Left lung (tissue), 10 donors: ENCODE results near the gene OBSCN. TPM values are rescaled to one million over a fixed set of nuclear protein-coding genes. Genes with fewer than 3 reads are reported as not detected.

Experiments
- ATAC-seq: fragments of 200-7000 bp; cut with Tn5 transposase; one replicate; pipeline ENCODE4 v1.9.1; 2020; ENCODE audit warnings: moderate library complexity
- DNase-seq, 4 donors: peaks; one replicate each; pipeline ENCODE4 v3.0.0-alpha.2; 2013 to 2020
- H3K27ac ChIP-seq, 2 donors: fragments of 200-600 bp; sonication (generic) in 1 of 2; one replicate each; pipeline versions ENCODE4 v1.5.0 to v1.8.0; 2020 to 2021
- H3K27me3 ChIP-seq, 2 donors: fragments of 200-600 bp; sonication (generic) in 1 of 2; one replicate each; pipeline versions ENCODE4 v1.5.0 to v1.8.0; 2020 to 2021
- H3K36me3 ChIP-seq, 2 donors: fragments of 200-600 bp; sonication (generic) in 1 of 2; one replicate each; pipeline versions ENCODE4 v1.5.0 to v1.8.0; 2020 to 2021
- H3K4me1 ChIP-seq, 2 donors: fragments of 200-600 bp; one replicate each; pipeline ENCODE4 v1.8.0; 2021
- H3K4me3 ChIP-seq, 2 donors: fragments of 200-600 bp; sonication (generic) in 1 of 2; one replicate each; pipeline versions ENCODE4 v1.5.0 to v1.8.0; 2020 to 2021; ENCODE audit warnings: mild to moderate bottlenecking in 1 of 2
- H3K9me3 ChIP-seq, 2 donors: fragments of 200-600 bp; sonication (generic) in 1 of 2; one replicate each; pipeline versions ENCODE4 v1.5.0 to v1.8.0; 2020 to 2021
- CTCF ChIP-seq, 2 donors: fragments of 200-600 bp; sonication (generic) in 1 of 2; IDR thresholded peaks; one replicate each; pipeline versions ENCODE4 v1.5.0 to v1.8.0; 2021; ENCODE audit warnings: antibody characterized with exemption in 2 of 2
- intact Hi-C, 2 donors: fragments of 100-400 bp; cut with DNase I; formaldehyde crosslinking; loops; one replicate each; pipeline versions ENCODE4 v1.11.2 to v1.14.2; 2022
- polyA plus RNA-seq, 6 donors: library from polyadenylated mRNA; unstranded; fragments of 120-200 nt; gene quantifications; one replicate each; pipeline ENCODE4 v1.2.1, GENCODE V29; 2013; ENCODE audit not compliant: insufficient read length in 6 of 6
- total RNA-seq, 2 donors: library from RNA; stranded (reverse); fragmentation: NEBNext Ultra II Directional; extraction: Animal tissue kit (Norgen Biotek cat#: 25700); gene quantifications; one replicate each; pipeline ENCODE4 v1.2.1, GENCODE V29; 2021
- donor health status: DM: no; HTN: yes; CAD: no.
- donor health status: DM: no; HTN: no; CAD: no.

OBSCN gene
- total and polyA plus RNA-seq, 8 donors = 20.3 to 69.5 (median 47.5) TPM

- Histone ChIP-seq H3K36me3 (peaks cover 0 to 42% of the 10 kb centered on the region in 2 donors), H3K27ac (no peak overlapping the region), H3K4me1 (peaks cover 23 to 45% of the 10 kb centered on the region in 2 donors), H3K9me3 (no peaks in the 10 kb centered on the region), H3K27me3 (no peaks in the 10 kb centered on the region), H3K4me3 (no peak overlapping the region)
- DNase-seq (peak in 2 of 4 donors; percentile 25), ATAC-seq (no peak)
- TF ChIP-seq CTCF (IDR thresholded peaks at IDR 0.05) = no peak
- intact Hi-C loops = no loop called here
Measured at GRCh38 chr1:228404107-228404720, 196.4 kb downstream of the OBSCN start.

GRCh38 chr1:228405200-228405978 is 197.5 kb downstream of the OBSCN start:
- no peak for ATAC-seq
- H3K4me3 ChIP-seq = peak overlapping the region; percentile 95 to 99
- intact Hi-C loops = no loop called here
- no peaks in the 10 kb centered on the region for H3K9me3 ChIP-seq
- no peak for TF ChIP-seq CTCF (IDR thresholded peaks at IDR 0.05)
- H3K27ac ChIP-seq = no peak overlapping the region
- peaks cover 23 to 45% of the 10 kb centered on the region in 2 donors for H3K4me1 ChIP-seq
- H3K36me3 ChIP-seq = peaks cover 0 to 35% of the 10 kb centered on the region in 2 donors
- DNase-seq = peak in 2 of 4 donors; percentile 25 to 32
- no peaks in the 10 kb centered on the region for H3K27me3 ChIP-seq

GRCh38 chr1:228405979-228406228 is 198.1 kb downstream of the OBSCN start:
- Histone ChIP-seq H3K9me3 (no peaks in the 10 kb centered on the region), H3K27me3 (no peaks in the 10 kb centered on the region), H3K36me3 (peaks cover 0 to 35% of the 10 kb centered on the region in 2 donors), H3K27ac (peak overlapping the region in 1 of 2 donors; percentile 93), H3K4me1 (peaks cover 23 to 45% of the 10 kb centered on the region in 2 donors), H3K4me3 (peak overlapping the region; percentile 95 to 99)
- TF ChIP-seq CTCF (IDR thresholded peaks at IDR 0.05) = no peak
- ATAC-seq (peak; percentile 38), DNase-seq (no peak)
- intact Hi-C loops = no loop called here

- H3K4me3 ChIP-seq = peak overlapping the region; percentile 95 to 99
- H3K27me3 ChIP-seq = no peaks in the 10 kb centered on the region
- peaks cover 0 to 24% of the 10 kb centered on the region in 2 donors for H3K36me3 ChIP-seq
- no peaks in the 10 kb centered on the region for H3K9me3 ChIP-seq
- peak overlapping the region in 1 of 2 donors; percentile 93 for H3K27ac ChIP-seq
- peaks cover 23 to 45% of the 10 kb centered on the region in 2 donors for H3K4me1 ChIP-seq
- ATAC-seq = no peak
- TF ChIP-seq CTCF (IDR thresholded peaks at IDR 0.05) = no peak
- DNase-seq = peak in 1 of 4 donors; percentile 28
- intact Hi-C loops = no loop called here
Measured at GRCh38 chr1:228407106-228408040, 199.5 kb downstream of the OBSCN start.
